Inflammatory macrophage treated with lipopolysaccharide for 4 hours (primary cell): ENCODE data around the gene ATF3.

Experiments
- DNase-seq: peaks from one replicate; pipeline ENCODE4 v3.0.0-alpha.2; 2020

ATF3 gene, protein sequence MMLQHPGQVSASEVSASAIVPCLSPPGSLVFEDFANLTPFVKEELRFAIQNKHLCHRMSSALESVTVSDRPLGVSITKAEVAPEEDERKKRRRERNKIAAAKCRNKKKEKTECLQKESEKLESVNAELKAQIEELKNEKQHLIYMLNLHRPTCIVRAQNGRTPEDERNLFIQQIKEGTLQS

DNA sequence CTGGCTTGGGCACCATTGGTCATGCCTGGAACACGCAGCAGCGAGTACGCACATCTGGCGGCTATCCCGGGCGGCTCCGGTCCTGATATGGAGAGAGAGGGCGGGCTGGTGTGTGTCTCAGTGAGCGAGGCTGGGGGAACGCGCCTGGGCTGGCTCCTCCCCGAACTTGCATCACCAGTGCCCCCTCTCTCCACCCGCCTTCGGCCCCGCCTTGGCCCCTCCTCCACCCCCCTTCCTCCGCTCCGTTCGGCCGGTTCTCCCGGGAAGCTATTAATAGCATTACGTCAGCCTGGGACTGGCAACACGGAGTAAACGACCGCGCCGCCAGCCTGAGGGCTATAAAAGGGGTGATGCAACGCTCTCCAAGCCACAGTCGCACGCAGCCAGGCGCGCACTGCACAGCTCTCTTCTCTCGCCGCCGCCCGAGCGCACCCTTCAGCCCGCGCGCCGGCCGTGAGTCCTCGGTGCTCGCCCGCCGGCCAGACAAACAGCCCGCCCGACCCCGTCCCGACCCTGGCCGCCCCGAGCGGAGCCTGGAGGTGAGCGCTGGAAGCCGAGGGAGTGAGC lies at the start of gene ATF3:
Gene ATF3 (plus strand): TSS at position 370 of the 567 bp plus-strand sequence. CDS start 6,261 bp downstream, outside the sequence.
- peak; percentile 99 for DNase-seq

DNA sequence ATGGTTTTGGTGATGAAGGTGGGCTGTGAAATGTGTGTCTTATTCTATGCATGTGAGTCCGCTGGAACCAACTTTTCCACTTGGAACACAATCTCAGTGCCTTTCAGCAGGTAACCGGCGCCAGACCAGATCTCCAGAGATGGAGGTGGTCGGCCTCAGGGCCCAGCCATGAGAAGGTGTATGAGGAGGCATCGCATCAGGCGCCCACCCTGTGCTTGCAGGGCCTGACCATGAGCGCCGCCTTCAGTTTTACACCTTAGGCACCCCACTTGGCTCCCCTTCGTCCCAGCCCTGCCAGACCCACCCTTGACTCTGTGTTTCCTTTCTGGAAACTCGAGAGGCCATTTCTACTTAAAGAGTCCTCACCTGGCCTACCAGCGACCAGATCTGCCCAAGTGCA lies 48.6 kb upstream of the ATF3 start:
- no peak for DNase-seq

DNA sequence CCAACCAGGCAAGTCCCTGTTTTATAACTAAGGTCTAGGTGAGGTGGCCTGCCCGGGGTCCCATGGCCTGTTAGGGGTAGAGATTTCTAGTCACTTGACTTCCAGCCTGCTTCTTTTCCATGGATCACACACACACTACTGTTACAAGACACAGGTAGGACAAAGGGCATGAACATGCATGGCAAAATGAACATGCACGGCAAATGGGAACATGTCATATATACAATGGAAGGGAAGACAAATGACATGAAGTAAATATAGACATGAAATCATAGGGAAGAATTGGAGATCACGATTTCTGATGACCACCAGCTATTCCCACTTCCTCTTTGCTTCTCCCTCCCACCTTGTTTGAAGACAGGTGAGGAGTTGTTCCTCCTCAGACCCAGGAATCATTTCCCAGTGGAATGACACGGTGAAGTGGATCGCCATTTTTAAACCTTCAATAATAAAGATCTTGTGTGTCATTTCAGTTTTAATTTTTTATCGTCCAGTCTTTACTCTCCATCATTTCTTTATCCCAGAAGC lies 47.6 kb upstream of the ATF3 start:
- DNase-seq = no peak

DNA sequence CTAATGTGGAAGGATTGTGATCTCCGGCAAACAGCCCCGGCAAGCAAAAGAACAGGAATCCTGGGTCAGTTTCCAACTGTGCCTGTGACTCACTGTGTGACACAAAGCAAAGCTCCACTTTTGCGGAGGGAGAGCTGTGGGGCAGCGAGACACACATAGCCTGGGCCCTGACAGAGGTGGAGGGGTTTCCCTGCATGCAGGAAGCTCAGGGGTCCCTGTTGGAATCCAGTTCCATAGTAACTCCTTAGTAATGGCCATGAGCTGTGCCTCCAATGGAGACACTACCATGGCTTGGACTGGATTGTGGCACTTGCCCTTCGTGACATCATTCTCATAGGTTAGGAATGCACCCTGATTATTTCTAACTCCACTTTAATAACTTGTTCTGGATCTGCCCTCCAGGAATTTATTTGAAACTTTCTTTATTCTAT lies 47.0 kb upstream of the ATF3 start:
- DNase-seq = no peak

DNA sequence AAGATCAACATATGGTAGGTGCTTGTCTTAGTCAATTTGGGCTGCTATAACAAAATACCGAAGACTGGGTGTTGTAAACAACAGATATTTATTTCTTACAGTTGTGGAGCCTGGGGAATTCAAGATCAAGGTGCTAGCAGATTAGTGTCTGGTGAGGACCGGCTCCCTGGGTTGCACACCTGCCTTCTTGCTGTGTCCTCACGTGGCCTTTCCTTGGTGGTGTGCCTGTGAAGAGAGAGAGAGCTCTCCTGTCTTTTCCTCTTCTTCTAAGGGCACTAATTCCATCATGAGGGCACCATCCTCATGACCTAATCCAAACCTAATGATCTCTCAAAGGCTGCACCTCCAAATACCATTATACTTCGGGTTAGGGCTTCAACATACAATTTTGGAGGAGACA lies 45.8 kb upstream of the ATF3 start:
- no peak for DNase-seq

DNA sequence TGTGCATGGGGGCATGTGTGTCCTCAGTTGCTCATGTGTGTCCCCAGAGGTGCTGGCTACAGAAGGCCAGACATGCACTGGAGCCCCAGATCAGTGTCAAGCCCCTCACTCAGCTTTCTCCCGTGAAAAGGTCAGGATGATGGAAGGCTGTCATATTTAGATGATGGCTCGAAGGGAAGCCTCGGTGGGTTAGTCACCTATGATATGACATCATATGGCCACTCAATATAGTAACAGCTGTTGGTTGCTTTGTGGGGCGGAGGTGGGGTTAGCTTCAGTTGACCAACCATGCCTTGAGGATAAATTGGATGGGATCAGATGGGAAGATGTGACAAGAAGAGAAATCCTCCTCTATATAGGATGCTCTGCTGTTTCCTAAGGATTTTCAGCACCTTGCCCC lies 43.5 kb upstream of the ATF3 start:
- no peak for DNase-seq

DNA sequence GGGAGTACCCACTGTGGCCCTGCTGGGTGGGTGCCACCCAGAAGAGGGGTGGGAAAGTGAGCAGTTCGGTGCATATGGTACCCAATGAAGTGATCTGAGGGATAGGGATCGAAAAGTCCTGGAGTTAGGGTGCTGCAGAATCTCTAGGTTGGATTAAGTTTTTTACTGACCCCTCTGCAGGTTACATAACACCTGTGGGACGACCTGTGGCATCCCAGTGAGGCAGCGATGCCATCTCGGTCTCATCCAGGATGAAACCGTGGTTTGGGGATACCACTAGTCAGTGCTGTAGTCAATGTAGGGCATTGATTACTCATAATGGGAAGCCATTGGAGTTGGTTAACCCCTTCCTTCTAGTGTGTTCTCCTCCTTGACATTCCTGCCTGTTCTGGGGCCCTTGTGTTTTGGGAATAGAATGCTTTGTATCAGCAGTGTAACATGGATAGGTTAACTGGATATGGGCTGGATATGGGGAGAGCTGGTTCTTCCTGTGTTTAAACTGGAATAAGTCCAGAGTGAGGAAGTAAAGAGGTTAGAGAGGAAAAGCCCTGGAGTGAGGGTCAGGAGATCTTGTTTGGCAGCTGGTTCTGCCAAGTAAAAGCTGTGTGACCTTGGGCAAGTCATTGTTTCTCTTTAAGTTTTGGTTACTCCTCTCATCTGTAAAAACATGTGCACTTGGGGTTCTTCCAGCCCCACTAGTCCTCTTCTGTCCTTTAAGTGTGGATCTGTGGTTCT lies 42.8 kb upstream of the ATF3 start:
- peak; percentile 24 for DNase-seq

DNA sequence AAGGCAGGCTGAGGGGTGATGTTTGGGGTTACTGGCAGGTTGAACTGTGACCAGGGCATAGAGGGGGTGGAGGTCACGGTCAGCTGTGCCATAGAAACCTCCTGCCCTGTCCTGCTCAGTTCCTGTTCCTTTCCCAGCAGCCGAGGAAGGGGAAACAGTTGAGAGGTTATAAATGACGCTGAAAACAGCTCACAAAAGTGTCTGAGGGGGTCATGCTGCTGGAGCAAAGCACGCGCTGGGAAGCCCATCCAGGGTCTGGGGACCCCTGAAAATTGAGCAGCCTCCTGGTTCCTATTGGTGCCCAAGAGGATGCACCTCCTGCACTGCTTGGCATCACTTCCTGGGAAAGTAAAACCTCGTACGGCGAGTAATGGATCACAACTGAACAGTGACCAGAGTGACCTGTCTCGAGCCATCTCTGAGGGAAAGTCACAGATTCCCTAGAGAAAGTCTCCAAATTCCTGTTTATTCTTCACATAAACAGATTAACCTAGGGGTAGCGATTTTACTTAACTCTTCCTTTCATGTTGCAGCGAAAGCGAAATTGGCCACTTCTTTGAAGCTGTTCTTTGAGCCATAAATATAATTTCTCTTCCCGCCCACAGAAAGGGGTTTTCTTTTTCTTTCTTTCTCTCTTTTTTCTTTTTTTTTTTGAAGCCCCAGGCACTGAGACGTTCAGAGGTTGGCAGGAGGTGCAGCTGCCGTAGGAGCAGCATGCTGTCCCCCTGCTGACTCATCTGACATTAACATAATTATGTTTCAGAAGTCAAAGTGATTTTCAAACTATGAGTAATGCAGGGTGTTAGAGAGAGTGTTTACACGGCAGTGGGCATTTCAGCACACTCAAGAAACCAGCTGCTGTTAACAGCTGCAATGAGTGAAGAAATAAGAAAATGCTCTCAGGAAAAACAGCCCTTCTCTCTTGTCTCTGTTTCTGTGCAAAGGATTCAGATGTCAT lies 41.8 kb upstream of the ATF3 start:
- DNase-seq = peak; percentile 94

DNA sequence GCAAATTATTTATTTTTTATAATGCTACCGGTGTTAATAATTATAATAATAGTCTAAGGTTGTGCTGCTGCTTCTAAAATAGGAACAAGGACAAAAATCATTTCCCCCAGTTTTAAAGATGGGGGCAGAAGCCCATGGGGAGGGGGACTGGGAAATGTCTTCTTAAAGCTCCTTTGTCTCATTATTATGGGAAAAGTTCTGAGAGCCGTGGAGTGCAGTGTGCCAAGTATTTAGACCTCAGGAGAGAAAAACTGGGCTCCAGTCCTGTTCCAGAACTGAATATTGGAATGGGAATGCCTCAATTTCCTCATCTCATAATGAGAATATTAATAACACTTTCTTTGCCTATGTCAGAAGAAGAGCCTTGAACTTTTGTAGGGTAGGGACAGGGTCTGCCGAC lies 40.9 kb upstream of the ATF3 start:
- DNase-seq = no peak

DNA sequence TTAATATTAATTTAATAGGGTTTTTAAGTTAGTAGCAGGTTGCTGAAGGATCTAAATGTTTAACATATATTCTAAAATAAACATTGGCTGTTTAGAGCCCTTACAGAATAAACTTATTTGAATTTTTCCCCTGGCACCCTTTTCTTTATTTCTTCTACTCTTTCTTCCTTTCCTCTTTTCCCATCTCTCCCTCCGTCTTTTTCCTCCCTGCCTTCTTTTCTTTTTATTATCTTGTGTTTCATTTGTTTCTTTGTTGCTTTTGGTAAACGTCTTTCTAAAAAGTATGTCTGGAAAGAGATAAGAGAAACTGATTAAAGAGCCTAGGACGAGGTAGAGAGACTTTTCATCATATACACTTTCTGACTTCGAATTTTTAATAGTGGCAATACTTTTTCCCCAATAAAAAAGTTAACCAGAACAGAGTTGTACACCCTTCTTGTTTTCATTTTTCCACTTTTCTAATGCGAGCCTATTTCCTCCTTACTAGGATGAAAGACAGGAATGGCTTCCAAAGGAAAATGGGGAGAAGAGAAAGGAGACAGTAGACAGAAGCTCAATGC lies 39.5 kb upstream of the ATF3 start:
- DNase-seq = no peak

DNA sequence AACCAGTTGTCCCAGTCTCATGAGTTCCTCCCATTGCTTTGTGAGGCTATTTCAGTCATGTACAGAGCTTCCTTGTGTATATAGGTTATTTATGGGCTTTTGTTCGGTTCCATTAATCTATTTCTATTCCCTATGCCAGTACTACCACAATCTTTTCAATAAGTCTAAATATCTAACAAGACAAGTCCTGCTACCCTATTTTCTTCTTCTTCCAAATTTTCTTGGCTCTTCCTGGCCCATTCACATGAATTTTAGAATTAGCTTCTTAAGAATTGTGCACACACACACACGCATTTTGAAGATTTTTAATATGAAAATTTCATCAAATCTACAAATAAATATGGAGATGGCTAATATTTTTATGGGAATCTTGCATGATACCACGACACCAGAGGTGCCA lies 33.8 kb upstream of the ATF3 start:
- DNase-seq = no peak

DNA sequence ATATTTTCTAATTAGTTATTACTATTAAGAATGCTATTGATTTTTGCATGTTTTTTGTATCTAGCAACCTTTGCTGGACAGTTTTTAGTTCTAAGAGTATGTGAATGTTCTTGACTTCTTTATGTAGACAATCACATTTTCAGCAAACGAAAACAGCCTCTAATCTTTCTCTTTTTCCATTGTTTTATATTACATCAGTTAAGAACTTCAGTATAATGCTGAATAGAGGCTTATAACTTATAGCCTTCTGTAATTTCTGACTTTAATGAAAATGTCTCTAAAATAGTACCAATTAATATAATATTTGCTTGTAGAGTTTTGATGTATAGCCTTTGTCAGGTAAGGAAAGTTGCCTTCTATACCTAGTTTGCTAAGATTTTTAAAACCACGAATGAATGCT lies 33.2 kb upstream of the ATF3 start:
- no peak for DNase-seq

DNA sequence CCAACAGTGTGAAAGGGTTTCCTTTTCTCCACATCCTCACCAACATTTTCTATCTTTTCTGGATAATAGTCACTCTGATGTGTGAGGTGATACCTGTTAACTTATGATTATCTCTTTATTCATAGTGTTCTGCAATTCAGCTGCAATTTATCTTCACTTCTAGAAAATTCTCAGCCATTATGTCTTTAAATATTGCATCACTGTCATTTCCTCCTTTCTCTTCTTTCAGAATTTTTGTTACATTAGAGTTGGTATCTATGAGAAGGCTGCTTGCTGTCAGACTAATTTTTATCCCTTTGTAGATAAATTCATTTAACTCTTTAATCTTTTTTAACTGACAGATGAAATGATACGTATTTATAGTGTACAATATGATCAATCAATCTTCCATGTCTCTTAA lies 30.5 kb upstream of the ATF3 start:
- peak; percentile 59 for DNase-seq

DNA sequence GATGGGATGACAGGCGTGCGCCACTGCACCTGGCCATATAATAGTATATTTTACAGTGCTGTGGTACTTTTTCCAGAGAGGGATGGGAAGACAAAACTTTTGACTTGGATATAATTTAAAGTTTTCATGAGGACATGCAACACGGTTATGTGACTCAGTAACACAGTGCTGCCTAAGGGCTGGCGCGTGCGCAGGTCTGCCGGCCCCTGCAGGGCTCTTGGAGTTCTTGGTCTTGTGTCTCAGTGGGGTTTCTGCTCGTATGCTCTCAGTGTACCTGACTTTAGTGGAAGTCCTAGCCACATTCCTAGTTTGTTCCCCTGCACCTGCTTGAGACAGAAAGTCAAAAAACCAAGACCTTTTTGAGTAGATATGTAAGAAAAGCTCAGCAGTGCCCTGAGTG lies 27.5 kb upstream of the ATF3 start:
- no peak for DNase-seq

DNA sequence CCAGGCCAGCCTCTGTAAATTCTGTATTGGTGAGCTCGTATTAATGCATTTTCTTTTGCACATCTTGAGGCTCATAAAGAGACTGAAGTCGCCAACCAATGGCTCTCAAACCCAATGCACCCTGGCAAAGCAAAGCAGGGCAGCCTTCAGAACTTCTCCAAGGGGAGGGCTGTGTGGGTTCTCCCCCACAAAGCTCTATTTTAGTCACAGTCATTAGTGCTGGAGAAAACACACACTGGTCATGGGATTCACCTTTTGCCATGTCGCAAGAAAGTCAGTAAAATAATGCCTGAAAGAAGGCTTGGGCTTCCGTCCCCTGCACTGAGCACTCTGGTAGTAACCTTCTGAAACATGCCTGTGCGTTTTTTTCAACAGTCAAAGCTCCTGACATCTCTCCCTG lies 26.3 kb upstream of the ATF3 start:
- no peak for DNase-seq

DNA sequence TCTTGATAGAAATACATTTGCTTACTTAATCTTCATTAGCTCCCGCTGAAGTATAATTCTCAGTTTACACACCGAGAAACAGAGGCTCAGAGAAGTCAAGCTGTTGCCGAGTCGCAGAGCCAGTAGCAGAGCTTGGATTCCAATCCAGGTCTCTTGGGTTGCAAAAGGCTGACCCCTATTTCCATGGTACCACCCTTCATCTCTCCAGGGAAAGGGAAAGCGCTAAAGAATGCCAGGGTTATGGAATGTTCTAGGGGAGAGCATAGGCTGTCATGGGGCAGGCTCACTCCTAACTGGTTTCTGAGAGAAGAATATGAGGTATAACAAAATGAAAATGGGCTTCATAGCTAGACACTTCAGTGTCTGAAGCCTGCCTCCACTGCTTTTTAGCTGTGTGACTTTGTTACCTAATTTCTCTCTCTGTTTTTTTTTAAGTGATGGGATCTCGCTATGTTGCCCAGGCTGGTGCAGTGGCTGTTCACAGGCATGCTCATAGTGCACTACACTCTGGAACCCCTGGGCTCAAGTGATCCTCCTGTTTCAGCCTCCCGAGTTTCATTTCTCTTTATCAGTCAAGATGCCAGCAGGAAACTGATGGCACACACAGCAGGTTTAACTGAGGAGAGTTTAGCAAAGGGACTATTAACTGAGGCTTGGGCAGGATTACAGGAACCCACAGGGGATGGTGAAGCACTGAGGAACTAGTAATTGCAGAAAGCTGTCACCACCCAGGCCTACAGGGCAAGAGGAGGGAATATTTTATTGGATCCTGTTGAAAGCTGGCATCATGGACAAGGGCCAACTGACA lies 25.5 kb upstream of the ATF3 start:
- DNase-seq = no peak

DNA sequence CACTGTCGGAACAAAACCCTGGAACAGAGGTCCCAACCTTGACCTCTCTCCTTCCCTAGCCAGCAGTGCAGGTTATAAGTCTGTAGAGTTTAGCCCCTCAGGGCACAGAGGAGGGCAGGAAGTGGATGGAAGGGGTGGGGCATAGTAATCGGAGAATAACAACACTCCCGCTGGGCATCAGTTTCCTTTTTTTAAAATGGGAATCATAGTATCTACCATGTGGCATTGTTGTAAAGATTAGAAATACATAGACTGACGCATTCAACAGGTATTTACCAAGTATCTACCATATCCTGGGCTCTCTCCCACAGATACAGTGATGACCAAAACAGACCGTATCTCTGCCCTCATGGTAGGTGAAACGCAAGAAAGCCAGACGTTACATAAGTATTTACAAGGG lies 24.9 kb upstream of the ATF3 start:
- no peak for DNase-seq

DNA sequence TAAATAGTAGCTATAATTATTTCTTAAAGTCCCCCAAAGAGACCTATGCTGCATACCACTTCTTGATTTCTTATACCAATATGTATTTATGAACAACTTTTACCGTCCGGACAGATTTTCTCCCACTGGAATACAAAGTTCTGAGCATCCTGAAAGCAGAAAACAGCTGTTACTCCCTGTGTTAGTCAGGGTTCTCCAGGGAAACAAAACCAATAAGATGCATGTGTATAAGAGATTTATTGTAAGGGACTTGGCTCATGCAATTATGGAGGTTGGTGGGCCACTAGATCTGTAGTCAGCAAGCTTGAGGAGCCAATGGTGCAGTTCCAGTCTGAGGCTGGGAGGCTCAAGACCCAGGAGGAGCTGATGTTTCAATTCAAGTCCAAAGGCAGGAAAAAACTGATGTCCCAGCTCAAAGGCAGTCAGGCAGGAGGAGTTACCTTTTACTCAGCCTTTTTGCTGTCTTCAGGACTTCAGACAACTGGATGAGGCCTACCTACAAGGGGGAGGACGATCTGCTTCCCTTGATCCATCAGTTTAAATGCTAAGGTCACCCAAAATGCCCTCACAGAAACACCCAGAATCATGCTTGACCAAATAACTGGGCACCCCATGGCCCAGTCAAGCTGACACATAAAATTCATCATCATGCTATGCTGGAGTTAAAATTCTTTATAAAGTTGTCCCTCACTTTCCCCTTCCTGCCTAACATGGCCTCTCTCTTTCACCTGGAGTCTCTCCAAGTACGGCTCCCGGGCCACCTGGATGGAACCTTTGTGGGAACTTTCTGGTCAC lies 24.3 kb upstream of the ATF3 start:
- DNase-seq = no peak

DNA sequence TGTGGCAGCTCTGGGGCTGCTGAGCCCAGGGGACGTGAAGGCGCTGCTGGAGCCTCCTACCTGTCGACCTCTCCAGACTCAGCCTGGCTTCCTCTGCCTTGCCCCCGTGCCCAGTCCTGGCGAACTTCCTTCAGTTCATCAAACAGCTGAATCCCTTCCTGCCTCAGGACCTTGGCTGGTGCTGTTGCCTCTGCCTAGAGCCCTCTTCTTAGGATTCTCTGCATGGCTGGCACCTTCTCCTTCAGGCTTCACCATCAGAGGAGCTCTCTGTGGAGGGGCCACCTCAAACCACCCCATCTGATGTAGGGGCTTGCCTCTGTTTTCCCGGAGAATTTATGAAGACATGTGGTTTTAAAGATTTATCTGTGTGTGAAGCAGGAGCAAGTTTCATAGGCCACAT lies 23.4 kb upstream of the ATF3 start:
- DNase-seq = no peak

DNA sequence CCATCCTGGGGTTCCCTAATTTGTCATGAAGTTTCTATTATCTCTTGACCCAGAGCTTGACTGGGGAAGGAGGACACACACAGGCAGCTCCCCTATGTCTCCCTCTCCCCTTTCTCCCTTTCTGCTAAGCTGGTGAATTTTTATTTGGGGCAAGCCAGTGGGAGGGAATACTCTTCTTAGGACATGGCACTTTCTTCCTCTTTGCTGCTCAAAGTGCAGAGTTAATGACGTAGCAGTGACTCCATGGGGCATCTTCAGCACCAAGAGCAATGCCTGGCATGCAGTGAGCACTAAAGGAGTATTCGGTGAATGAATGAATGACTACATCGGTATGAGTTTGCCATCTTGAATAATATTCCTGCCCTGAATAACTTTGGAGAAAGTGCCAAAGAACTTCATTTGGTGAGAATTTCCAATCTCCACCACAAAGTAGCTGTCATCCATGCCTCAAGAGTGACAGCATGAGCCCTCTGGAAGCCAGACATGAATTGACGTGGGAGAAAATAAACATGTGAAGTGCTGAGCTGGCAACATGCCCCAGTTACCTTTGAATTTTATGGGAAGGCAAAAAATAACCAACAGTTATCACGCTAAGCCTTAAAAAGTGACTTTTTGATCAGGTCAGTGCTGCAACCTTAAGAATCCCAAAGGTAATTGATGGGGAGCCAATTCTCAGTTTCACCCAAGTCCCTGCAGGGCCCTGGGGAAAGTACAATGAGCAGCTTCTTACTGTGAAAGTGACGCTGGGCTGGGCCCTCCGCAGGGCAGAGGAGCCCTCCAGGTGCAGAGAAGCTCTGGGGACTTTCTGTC lies 22.1 kb upstream of the ATF3 start:
- DNase-seq = peak; percentile 30
